NCI-H2029 treated with DMSO at 0.1 percent for 48 hours (cell line): ENCODE results near the gene RBMS3.

Source experiments
- DNase-seq: peaks from one replicate; lab custom pipeline; 2025; lab: John Stamatoyannopoulos, UW

Gene RBMS3

GRCh38 chr3:29731050-29731449, 450.2 kb downstream of the RBMS3 start:
- DNase-seq, result no peak

DNA sequence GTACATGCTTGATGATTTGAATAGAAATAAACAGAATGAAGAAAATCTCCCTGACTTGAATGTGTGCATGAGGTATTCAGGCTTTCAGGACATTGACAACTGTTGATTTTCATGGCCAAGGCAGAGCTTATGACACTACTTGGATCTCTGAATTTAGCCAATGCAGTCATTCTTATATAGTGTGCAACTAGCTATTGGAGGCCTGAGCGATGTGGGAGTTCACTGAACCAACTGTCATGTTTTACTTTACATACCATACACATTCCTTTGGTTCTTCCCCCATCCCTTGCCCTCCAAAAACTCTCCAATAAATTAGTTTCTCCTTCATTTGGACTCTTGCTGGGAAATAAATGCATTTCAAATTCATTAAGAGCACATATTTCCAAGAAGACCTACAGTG, 460.4 kb downstream of the RBMS3 start:
- no peak for DNase-seq

DNA sequence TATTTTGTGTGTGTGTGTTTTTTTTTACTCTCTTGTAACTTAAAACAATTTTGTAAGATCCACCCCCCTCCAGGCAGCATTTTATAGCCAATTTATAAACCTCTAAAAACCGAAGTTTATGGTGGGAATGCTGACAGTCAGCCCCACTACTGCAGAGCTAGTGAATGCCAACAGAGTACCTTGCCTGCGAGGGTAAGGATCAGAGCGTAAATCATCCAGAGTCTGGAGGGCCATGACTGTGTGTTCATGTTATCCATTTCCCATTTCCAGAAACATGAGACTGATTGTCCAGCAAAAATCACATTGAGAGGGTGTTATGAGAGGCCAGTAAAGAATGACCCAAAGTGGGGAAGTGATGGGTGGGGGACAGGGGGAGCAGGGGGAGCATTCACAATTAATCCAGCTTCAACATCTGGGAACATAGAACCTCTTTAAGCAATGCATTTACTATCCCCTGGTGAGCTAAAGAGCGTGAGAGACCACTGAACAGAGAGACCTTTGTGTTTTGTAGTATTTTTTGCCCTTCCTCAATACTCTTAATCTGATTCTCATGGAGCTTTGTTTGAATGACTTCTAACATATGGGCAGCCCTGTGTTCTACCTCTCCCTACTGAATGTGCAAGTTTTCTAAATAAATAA, 464.5 kb downstream of the RBMS3 start:
- no peak for DNase-seq

- DNase-seq, result no peak
Measured at GRCh38 chr3:29746163-29746760, 465.4 kb downstream of the RBMS3 start.

GRCh38 chr3:29747991-29748390, 467.1 kb downstream of the RBMS3 start:
- DNase-seq, result no peak

DNA sequence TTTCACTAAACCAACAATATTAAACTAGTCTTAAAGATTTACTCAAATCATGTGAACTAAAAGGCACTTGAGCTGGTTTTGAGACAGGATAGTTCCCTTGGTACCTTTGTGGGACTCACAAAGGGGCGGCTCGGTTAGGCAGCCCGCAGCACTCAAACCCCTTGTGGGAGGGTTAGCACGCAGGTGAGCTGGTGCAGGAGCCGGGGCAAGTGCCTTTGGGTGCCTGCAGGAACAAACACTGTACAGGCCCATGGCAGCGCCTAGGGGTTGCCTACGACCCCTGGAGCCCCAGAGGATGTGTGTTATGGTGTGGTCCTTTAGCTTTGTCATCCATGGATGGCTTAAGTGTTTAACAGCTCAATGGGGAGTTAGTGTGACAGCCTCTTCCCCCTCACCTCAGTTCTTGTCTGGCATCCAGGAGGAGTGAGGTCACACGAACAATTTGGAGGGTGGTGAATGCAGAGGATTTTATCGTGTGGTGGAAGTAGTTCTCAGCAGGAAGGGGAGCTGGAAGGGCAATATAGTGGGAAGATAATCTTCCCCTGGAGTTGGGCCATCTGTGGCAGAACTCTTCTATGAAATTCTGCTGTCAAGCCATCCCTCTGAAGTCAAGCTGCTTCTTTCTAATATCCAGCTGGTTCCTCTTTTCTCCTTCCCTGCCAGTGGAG, 470.9 kb downstream of the RBMS3 start:
- DNase-seq, result no peak

- DNase-seq, result no peak
Measured at GRCh38 chr3:29754346-29754745, 473.5 kb downstream of the RBMS3 start.

- no peak for DNase-seq
Measured at GRCh38 chr3:29755416-29755815, 474.5 kb downstream of the RBMS3 start.

GRCh38 chr3:29757054-29757777, 476.3 kb downstream of the RBMS3 start:
- DNase-seq, result no peak

DNA sequence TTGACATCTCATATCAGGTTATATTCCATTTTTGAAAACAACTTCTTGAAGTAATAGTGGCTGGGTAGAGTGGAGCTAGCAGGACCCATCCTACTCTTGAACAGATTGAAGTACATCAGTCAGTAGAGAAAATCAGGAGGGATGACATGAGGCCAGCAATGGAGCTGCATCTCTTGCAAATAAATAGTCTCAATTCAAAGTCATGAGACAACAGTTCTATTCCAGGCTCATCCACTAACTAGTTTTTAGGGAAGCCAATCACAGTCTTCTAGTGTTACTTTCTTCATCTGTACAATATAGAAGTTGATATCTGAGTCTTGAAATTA, 477.2 kb downstream of the RBMS3 start:
- DNase-seq, result no peak

- no peak for DNase-seq
Measured at GRCh38 chr3:29758434-29759322, 477.8 kb downstream of the RBMS3 start.

DNA sequence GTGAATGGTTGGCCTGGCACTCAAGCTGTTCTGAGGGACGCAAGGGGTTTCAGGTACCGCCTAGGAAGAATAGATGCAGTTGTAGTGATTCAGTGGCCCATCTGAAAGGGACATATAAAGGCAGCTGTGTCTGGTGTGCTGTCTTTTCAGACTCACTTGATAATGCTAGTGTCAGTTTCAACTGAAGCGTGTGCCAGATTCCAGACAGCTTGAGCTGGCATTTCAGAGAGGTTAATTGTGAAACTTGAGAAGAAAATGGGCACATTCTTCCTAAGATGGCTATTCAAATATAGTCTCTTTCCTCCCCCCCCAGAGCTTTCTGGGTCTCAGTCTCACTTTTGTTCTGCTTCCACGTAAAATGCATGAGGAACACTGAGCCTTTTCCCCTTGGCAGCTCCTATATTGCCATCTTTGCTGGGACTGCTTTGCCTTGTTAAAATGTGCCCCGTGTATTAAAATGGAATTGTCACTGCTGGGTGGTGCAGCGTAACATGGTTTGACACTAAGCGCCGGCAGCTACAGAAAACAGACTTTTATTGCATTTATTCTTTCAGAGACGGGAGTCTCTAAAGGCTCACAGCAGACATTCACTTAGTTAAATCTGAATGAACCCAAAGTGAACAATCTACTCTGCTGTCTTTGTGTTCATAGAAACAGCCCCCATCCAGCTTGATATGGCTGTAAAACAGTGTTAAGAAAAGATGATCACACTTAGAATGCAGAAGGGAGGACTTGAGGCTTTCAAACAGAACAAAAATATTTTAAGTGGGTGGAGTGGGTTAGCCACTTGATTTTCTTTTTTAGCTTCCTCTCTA, 478.7 kb downstream of the RBMS3 start:
- peak; percentile 34 for DNase-seq

- no peak for DNase-seq
Measured at GRCh38 chr3:29760226-29760685, 479.4 kb downstream of the RBMS3 start.

- no peak for DNase-seq
Measured at GRCh38 chr3:29761517-29761916, 480.6 kb downstream of the RBMS3 start.

GRCh38 chr3:29763115-29763514, 482.2 kb downstream of the RBMS3 start:
- DNase-seq, result no peak

GRCh38 chr3:29764041-29764440, 483.2 kb downstream of the RBMS3 start:
- no peak for DNase-seq

DNA sequence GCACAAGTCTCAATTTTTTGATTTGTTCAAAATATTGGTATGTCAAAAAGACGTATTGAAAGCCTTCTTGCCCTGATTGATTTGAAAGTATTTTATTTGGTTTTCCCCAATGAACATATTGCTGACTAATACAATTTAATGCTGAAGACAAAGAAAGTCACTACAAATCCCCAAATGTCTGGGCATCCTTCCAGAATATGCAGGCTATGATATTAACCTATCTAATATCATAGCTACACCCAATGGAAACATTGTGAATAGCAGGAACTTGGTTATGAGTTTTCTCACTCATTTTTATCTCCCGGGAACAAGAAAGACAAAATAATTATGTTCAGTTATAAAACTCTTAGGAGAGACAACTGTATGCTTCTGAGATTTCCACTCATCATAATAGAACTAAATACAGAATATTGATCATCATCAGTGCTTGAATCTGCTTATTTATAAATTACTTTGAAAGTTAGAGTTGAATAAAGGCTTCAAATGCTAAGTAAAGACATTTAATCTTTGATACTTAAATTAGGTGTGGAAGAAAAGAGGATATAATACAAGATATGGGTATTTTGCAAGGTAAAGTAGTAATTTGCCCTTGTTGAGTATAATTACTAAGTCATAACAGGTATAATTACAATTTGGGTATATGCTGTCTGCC, 483.9 kb downstream of the RBMS3 start:
- DNase-seq, result peak; percentile 24

GRCh38 chr3:29771602-29772001, 490.7 kb downstream of the RBMS3 start:
- no peak for DNase-seq

GRCh38 chr3:29772436-29772835, 491.6 kb downstream of the RBMS3 start:
- no peak for DNase-seq

DNA sequence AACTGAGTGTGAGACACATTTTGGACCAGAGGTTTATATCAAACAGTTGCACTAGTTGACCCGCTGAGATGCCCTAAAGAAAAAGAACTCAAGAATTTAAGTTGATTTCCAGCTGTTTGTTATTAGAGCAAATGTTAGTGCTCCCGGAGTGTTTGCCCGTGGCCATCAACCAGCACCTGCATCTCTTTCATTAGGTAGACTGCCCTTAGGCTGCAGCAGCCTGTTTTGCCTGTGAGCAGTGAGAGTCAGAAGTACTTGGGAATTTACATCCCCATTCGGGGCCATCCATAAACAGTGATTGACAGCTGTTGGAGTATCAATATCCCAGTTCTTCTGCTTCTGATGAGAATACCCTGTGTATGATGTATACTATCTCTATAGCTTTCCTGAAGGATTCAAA, 492.6 kb downstream of the RBMS3 start:
- DNase-seq, result no peak

GRCh38 chr3:29775340-29775739, 494.5 kb downstream of the RBMS3 start:
- DNase-seq, result no peak
